Tibial nerve (tissue), 4 donors: Measurements from ENCODE around the gene SARNP. TPM values are rescaled to one million over a fixed set of nuclear protein-coding genes. Genes with fewer than 3 reads are reported as not detected.

ENCODE experiments used
- DNase-seq, 2 donors: peaks; one replicate each; pipeline ENCODE4 v3.0.0-alpha.2; 2019; ENCODE audit warnings: low spot score in 2 of 2
- H3K27ac ChIP-seq, 4 donors: fragments of 200-600 bp; sonication (generic) in 3 of 4; one replicate each; pipeline ENCODE4 v1.5.1; 2017 to 2019; ENCODE audit warnings: mild to moderate bottlenecking in 1 of 4
- H3K27me3 ChIP-seq, 2 donors: fragments of 200-600 bp; sonication (generic) in 1 of 2; one replicate each; pipeline versions ENCODE4 v1.5.1 to v1.6.0; 2017 to 2019
- H3K36me3 ChIP-seq, 3 donors: fragments of 200-600 bp; sonication (generic); one replicate each; pipeline ENCODE4 v1.5.1; 2018 to 2019
- H3K4me1 ChIP-seq, 4 donors: fragments of 200-600 bp; sonication (generic) in 3 of 4; one replicate each; pipeline ENCODE4 v1.5.1; 2017 to 2019
- H3K4me3 ChIP-seq, 4 donors: fragments of 200-600 bp; sonication (generic) in 3 of 4; one replicate each; pipeline ENCODE4 v1.5.1; 2017 to 2019; ENCODE audit warnings: mild to moderate bottlenecking in 1 of 4, moderate library complexity in 1 of 4
- H3K9me3 ChIP-seq, 4 donors: fragments of 200-600 bp; sonication (generic) in 3 of 4; one replicate each; pipeline ENCODE4 v1.5.1; 2017 to 2019
- CTCF ChIP-seq, 5 experiments: fragments of 200-600 bp in 3 of 5; fragments of 450-650 bp in 2 of 5; sonication (generic) in 3 of 5; IDR thresholded peaks; one replicate each; pipeline ENCODE4 v1.5.1; 2016 to 2019; ENCODE audit warnings: antibody characterized with exemption in 5 of 5, mild to moderate bottlenecking in 3 of 5, moderate library complexity in 2 of 5
- EP300 ChIP-seq, 2 donors: sonication (generic); formaldehyde crosslinking; IDR thresholded peaks; one replicate each; pipeline ENCODE4 v1.6.1; 2017; ENCODE audit warnings: antibody characterized with exemption in 2 of 2, mild to moderate bottlenecking in 1 of 2
- POLR2A ChIP-seq, 2 donors: fragments of 450-650 bp; IDR thresholded peaks; one replicate each; pipeline ENCODE4 v1.6.1; 2017; ENCODE audit warnings: antibody characterized with exemption in 2 of 2, mild to moderate bottlenecking in 2 of 2, moderate library complexity in 2 of 2
- WGBS, 2 donors: methylation state at CpG; one replicate each; pipeline ENCODE4 v1.1.5; 2018; 5-methylcytosine and 5-hydroxymethylcytosine counted together
- total RNA-seq, 4 donors: library from RNA; depleted of rRNA; stranded (reverse); fragments of >200 nt; gene quantifications; one replicate each; pipeline ENCODE4 v1.1.0, GENCODE V29; 2016

Gene SARNP
- total RNA-seq, 4 donors from 2014 or later: 33.3 to 62.8 (median 52.8) TPM

GRCh38 chr12:55726971-55727370, 90.6 kb downstream of the SARNP start:
- peak overlapping the region in 3 of 4 donors; percentile 68 to 90 (median 68) for H3K4me3 ChIP-seq

GRCh38 chr12:55725556-55725955, 92.0 kb downstream of the SARNP start:
- DNase-seq: no peak
- Histone ChIP-seq H3K4me3 (no peak overlapping the region), H3K36me3 (peaks cover 0 to 49% (median 6%) of the 10 kb centered on the region in 3 donors), H3K27ac (peak overlapping the region in 3 of 4 donors; percentile 40 to 100 (median 99)), H3K9me3 (no peaks in the 10 kb centered on the region), H3K4me1 (peaks cover 0 to 76% (median 54%) of the 10 kb centered on the region in 4 donors), H3K27me3 (no peaks in the 10 kb centered on the region)
- TF ChIP-seq EP300 (IDR thresholded peaks at IDR 0.05): no peak
- no peak for TF ChIP-seq POLR2A (IDR thresholded peaks at IDR 0.05)
- TF ChIP-seq CTCF (IDR thresholded peaks at IDR 0.05): no peak
- WGBS, 2 donors: 39 to 41% methylated on average over 3 of the region's 3 CpGs

More at GRCh38 chr12:55726971-55727370, 90.6 kb downstream of the SARNP start:
- TF ChIP-seq EP300 (IDR thresholded peaks at IDR 0.05): no peak
- TF ChIP-seq CTCF (IDR thresholded peaks at IDR 0.05): no peak
- no peak for TF ChIP-seq POLR2A (IDR thresholded peaks at IDR 0.05)
- peaks cover 0 to 49% (median 6%) of the 10 kb centered on the region in 3 donors for H3K36me3 ChIP-seq
- no peaks in the 10 kb centered on the region for H3K27me3 ChIP-seq
- H3K9me3 ChIP-seq: no peaks in the 10 kb centered on the region
- WGBS, 2 donors: 11 to 18% methylated on average over 8 to 10 of the region's 10 CpGs
- peak overlapping the region; percentile 94 to 100 (median 98) for H3K27ac ChIP-seq
- H3K4me1 ChIP-seq: peaks cover 0 to 74% (median 45%) of the 10 kb centered on the region in 4 donors
- DNase-seq: no peak

- Histone ChIP-seq H3K4me1 (peaks cover 0 to 76% (median 54%) of the 10 kb centered on the region in 4 donors), H3K27me3 (no peaks in the 10 kb centered on the region), H3K9me3 (no peaks in the 10 kb centered on the region), H3K4me3 (no peak overlapping the region), H3K27ac (peak overlapping the region in 3 of 4 donors; percentile 40 to 100 (median 46)), H3K36me3 (peaks cover 0 to 49% (median 6%) of the 10 kb centered on the region in 3 donors)
- TF ChIP-seq EP300 (IDR thresholded peaks at IDR 0.05): no peak
- no peak for TF ChIP-seq CTCF (IDR thresholded peaks at IDR 0.05)
- TF ChIP-seq POLR2A (IDR thresholded peaks at IDR 0.05): no peak
- no peak for DNase-seq
- 44 to 48% methylated on average over 3 of the region's 3 CpGs for WGBS, 2 donors
Measured at GRCh38 chr12:55724940-55725309, 92.6 kb downstream of the SARNP start.

- Histone ChIP-seq H3K36me3 (peaks cover 0 to 49% (median 6%) of the 10 kb centered on the region in 3 donors), H3K9me3 (no peaks in the 10 kb centered on the region), H3K27ac (peak overlapping the region in 3 of 4 donors; percentile 40 to 100 (median 46)), H3K27me3 (no peaks in the 10 kb centered on the region), H3K4me3 (no peak overlapping the region), H3K4me1 (peaks cover 0 to 78% (median 57%) of the 10 kb centered on the region in 4 donors)
- no peak for TF ChIP-seq EP300 (IDR thresholded peaks at IDR 0.05)
- peak; percentile 53 to 65 (median 60) for TF ChIP-seq CTCF (IDR thresholded peaks at IDR 0.05)
- TF ChIP-seq POLR2A (IDR thresholded peaks at IDR 0.05): no peak
- WGBS, 2 donors: 52 to 56% methylated on average over 11 of the region's 11 CpGs
- DNase-seq: peak; percentile 63 to 76
Measured at GRCh38 chr12:55724226-55724939, 93.1 kb downstream of the SARNP start.
